Thoracic aorta (tissue), 2 donors: Measurements from ENCODE around the gene CYFIP1. TPM values are rescaled to one million over a fixed set of nuclear protein-coding genes. Genes with fewer than 3 reads are reported as not detected.

Experiments
- ATAC-seq: fragments of 150-250 bp; one replicate; pipeline ENCODE4 v1.8.0; 2017; ENCODE audit warnings: low read depth; ENCODE audit not compliant: insufficient number of reproducible peaks, low FRiP score
- DNase-seq: peaks from one replicate; pipeline ENCODE4 v3.0.0-alpha.2; 2020; ENCODE audit warnings: low spot score
- H3K27ac ChIP-seq, 2 donors: fragments of 200-600 bp; sonication (generic); 1 replicate in 1 of 2; 2 replicates in 1 of 2; pipeline ENCODE4 v1.5.1; 2016; ENCODE audit warnings: mild to moderate bottlenecking in 2 of 2, moderate library complexity in 2 of 2
- H3K27me3 ChIP-seq: fragments of 200-600 bp; sonication (generic); replicated peaks from 2 replicates; pipeline ENCODE4 v1.6.0; 2016; ENCODE audit warnings: mild to moderate bottlenecking; ENCODE audit not compliant: insufficient read depth
- H3K36me3 ChIP-seq: fragments of 200-600 bp; sonication (generic); one replicate; pipeline ENCODE4 v1.5.1; 2016
- H3K4me1 ChIP-seq, 2 donors: fragments of 200-600 bp; sonication (generic); 1 replicate in 1 of 2; 2 replicates in 1 of 2; pipeline versions ENCODE4 v1.5.1 to v1.6.0; 2016; ENCODE audit warnings: low read depth in 2 of 2, mild to moderate bottlenecking in 1 of 2; ENCODE audit not compliant: control insufficient read depth in 1 of 2
- H3K4me3 ChIP-seq: fragments of 200-600 bp; sonication (generic); 2 replicates; pipeline ENCODE4 v1.5.1; 2016; ENCODE audit warnings: mild to moderate bottlenecking
- H3K9me3 ChIP-seq: fragments of 200-600 bp; sonication (generic); 2 replicates; pipeline ENCODE4 v1.5.1; 2016
- CTCF ChIP-seq: fragments of 200-600 bp; sonication (generic); IDR thresholded peaks from one replicate; pipeline ENCODE4 v1.5.1; 2019; ENCODE audit warnings: antibody characterized with exemption
- total RNA-seq, 2 donors: library from RNA; depleted of rRNA; stranded (reverse); fragments of >200 nt; gene quantifications; one replicate each; pipeline versions ENCODE4 v1.1.0 to v1.2.3, GENCODE V29; 2016

Gene CYFIP1
- total RNA-seq, 2 donors from 2014 or later, result 112 to 150 TPM

- Histone ChIP-seq H3K4me3 (no peak overlapping the region), H3K9me3 (no peaks in the 10 kb centered on the region), H3K4me1 (no peaks in the 10 kb centered on the region), H3K27ac (no peak overlapping the region), H3K27me3 (no peaks in the 10 kb centered on the region), H3K36me3 (peaks cover 36% of the 10 kb centered on the region)
- DNase-seq (no peak), ATAC-seq (no peak)
- TF ChIP-seq CTCF, result no peak
These were observed 84.5 kb downstream of the CYFIP1 start for GRCh38 chr15:22895465-22896190.

- ATAC-seq (no peak), DNase-seq (no peak)
- Histone ChIP-seq H3K27me3 (no peaks in the 10 kb centered on the region), H3K36me3 (peaks cover 29% of the 10 kb centered on the region), H3K4me3 (no peak overlapping the region), H3K9me3 (no peaks in the 10 kb centered on the region), H3K27ac (no peak overlapping the region), H3K4me1 (no peaks in the 10 kb centered on the region)
- no peak for TF ChIP-seq CTCF
These were observed 86.3 kb downstream of the CYFIP1 start for GRCh38 chr15:22893881-22894280.

- H3K27me3 ChIP-seq, result no peaks in the 10 kb centered on the region
- no peaks in the 10 kb centered on the region for H3K9me3 ChIP-seq
- ATAC-seq (no peak), DNase-seq (no peak)
- peaks cover 29% of the 10 kb centered on the region for H3K36me3 ChIP-seq
- H3K27ac ChIP-seq, result no peak overlapping the region
- H3K4me1 ChIP-seq, result no peaks in the 10 kb centered on the region
- TF ChIP-seq CTCF, result no peak
- H3K4me3 ChIP-seq, result no peak overlapping the region
These were observed 87.1 kb downstream of the CYFIP1 start for GRCh38 chr15:22893081-22893480.

- Histone ChIP-seq H3K27me3 (no peaks in the 10 kb centered on the region), H3K27ac (no peak overlapping the region), H3K4me1 (no peaks in the 10 kb centered on the region), H3K9me3 (no peaks in the 10 kb centered on the region), H3K36me3 (peaks cover 31% of the 10 kb centered on the region), H3K4me3 (no peak overlapping the region)
- no peak for DNase-seq
- TF ChIP-seq CTCF, result no peak
- no peak for ATAC-seq
These were observed 87.8 kb downstream of the CYFIP1 start for GRCh38 chr15:22892333-22892732.

GRCh38 chr15:22891426-22892210, 88.5 kb downstream of the CYFIP1 start:
- H3K4me1 ChIP-seq, result no peaks in the 10 kb centered on the region
- H3K9me3 ChIP-seq, result no peaks in the 10 kb centered on the region
- H3K36me3 ChIP-seq, result peaks cover 33% of the 10 kb centered on the region
- H3K27me3 ChIP-seq, result no peaks in the 10 kb centered on the region
- no peak for TF ChIP-seq CTCF
- H3K27ac ChIP-seq, result no peak overlapping the region
- DNase-seq (no peak), ATAC-seq (no peak)
- H3K4me3 ChIP-seq, result no peak overlapping the region
